Left ventricle myocardium inferior (tissue), 1 donor: ENCODE results near the gene SCG5. TPM values are rescaled to one million over a fixed set of nuclear protein-coding genes. Genes with fewer than 3 reads are reported as not detected.

Source experiments
- DNase-seq: peaks from one replicate; pipeline ENCODE4 v3.0.0-alpha.2; 2020
- H3K27ac ChIP-seq: fragments of 200-600 bp; replicated peaks from 2 replicates; pipeline ENCODE4 v1.8.0; 2021
- H3K27me3 ChIP-seq: fragments of 200-600 bp; 2 replicates; pipeline ENCODE4 v1.8.0; 2021; ENCODE audit warnings: low read depth
- H3K36me3 ChIP-seq: fragments of 200-600 bp; 2 replicates; pipeline ENCODE4 v1.8.0; 2021
- H3K4me1 ChIP-seq: fragments of 200-600 bp; 2 replicates; pipeline ENCODE4 v1.8.0; 2021
- H3K4me3 ChIP-seq: fragments of 200-600 bp; 2 replicates; pipeline ENCODE4 v1.8.0; 2021; ENCODE audit warnings: mild to moderate bottlenecking, moderate library complexity
- H3K9me3 ChIP-seq: fragments of 200-600 bp; replicated peaks from 2 replicates; pipeline ENCODE4 v1.8.0; 2021
- intact Hi-C: fragments of 100-400 bp; cut with micrococcal nuclease; formaldehyde crosslinking; loops from one replicate; pipeline ENCODE4 v1.11.0; 2022
- total RNA-seq: library from RNA; stranded (reverse); fragmentation: NEBNext Ultra II Directional; extraction: Animal tissue kit (Norgen Biotek cat#: 25700); gene quantifications from one replicate; pipeline ENCODE4 v1.2.1, GENCODE V29; 2021
- TF ChIP-seq, protein P1 (sequence below): fragments of 200-600 bp; IDR thresholded peaks from 2 replicates; pipeline ENCODE4 v1.8.0; 2021; ENCODE audit warnings: antibody characterized with exemption, mild to moderate bottlenecking, borderline replicate concordance
- donor health status: DM: no; HTN: yes; CAD: no; lungs with severe emphysema.

Gene SCG5
- total RNA-seq, 1 donor from 2014 or later = not detected

DNA sequence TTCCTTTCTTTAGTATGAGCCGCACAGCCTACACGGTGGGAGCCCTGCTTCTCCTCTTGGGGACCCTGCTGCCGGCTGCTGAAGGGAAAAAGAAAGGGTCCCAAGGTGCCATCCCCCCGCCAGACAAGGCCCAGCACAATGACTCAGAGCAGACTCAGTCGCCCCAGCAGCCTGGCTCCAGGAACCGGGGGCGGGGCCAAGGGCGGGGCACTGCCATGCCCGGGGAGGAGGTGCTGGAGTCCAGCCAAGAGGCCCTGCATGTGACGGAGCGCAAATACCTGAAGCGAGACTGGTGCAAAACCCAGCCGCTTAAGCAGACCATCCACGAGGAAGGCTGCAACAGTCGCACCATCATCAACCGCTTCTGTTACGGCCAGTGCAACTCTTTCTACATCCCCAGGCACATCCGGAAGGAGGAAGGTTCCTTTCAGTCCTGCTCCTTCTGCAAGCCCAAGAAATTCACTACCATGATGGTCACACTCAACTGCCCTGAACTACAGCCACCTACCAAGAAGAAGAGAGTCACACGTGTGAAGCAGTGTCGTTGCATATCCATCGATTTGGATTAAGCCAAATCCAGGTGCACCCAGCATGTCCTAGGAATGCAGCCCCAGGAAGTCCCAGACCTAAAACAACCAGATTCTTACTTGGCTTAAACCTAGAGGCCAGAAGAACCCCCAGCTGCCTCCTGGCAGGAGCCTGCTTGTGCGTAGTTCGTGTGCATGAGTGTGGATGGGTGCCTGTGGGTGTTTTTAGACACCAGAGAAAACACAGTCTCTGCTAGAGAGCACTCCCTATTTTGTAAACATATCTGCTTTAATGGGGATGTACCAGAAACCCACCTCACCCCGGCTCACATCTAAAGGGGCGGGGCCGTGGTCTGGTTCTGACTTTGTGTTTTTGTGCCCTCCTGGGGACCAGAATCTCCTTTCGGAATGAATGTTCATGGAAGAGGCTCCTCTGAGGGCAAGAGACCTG lies 89.5 kb downstream of the SCG5 start:
- H3K4me1 ChIP-seq = no peaks in the 10 kb centered on the region
- intact Hi-C loops = no loop called here
- TF ChIP-seq, protein P1, sequence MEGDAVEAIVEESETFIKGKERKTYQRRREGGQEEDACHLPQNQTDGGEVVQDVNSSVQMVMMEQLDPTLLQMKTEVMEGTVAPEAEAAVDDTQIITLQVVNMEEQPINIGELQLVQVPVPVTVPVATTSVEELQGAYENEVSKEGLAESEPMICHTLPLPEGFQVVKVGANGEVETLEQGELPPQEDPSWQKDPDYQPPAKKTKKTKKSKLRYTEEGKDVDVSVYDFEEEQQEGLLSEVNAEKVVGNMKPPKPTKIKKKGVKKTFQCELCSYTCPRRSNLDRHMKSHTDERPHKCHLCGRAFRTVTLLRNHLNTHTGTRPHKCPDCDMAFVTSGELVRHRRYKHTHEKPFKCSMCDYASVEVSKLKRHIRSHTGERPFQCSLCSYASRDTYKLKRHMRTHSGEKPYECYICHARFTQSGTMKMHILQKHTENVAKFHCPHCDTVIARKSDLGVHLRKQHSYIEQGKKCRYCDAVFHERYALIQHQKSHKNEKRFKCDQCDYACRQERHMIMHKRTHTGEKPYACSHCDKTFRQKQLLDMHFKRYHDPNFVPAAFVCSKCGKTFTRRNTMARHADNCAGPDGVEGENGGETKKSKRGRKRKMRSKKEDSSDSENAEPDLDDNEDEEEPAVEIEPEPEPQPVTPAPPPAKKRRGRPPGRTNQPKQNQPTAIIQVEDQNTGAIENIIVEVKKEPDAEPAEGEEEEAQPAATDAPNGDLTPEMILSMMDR = no peak
- H3K36me3 ChIP-seq = no peaks in the 10 kb centered on the region
- peaks cover 34% of the 10 kb centered on the region for H3K27me3 ChIP-seq
- H3K27ac ChIP-seq = no peak overlapping the region
- no peak for DNase-seq
- no peak overlapping the region for H3K4me3 ChIP-seq
- peaks cover 16% of the 10 kb centered on the region for H3K9me3 ChIP-seq

DNA sequence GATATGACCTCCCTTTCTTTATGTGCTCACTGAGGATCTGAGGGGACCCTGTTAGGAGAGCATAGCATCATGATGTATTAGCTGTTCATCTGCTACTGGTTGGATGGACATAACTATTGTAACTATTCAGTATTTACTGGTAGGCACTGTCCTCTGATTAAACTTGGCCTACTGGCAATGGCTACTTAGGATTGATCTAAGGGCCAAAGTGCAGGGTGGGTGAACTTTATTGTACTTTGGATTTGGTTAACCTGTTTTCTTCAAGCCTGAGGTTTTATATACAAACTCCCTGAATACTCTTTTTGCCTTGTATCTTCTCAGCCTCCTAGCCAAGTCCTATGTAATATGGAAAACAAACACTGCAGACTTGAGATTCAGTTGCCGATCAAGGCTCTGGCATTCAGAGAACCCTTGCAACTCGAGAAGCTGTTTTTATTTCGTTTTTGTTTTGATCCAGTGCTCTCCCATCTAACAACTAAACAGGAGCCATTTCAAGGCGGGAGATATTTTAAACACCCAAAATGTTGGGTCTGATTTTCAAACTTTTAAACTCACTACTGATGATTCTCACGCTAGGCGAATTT lies 91.2 kb downstream of the SCG5 start:
- peaks cover 17% of the 10 kb centered on the region for H3K9me3 ChIP-seq
- no peaks in the 10 kb centered on the region for H3K36me3 ChIP-seq
- H3K27ac ChIP-seq = no peak overlapping the region
- TF ChIP-seq, protein P1 = no peak
- intact Hi-C loops = no loop called here
- no peak for DNase-seq
- H3K4me1 ChIP-seq = no peaks in the 10 kb centered on the region
- peaks cover 40% of the 10 kb centered on the region for H3K27me3 ChIP-seq
- H3K4me3 ChIP-seq = no peak overlapping the region

DNA sequence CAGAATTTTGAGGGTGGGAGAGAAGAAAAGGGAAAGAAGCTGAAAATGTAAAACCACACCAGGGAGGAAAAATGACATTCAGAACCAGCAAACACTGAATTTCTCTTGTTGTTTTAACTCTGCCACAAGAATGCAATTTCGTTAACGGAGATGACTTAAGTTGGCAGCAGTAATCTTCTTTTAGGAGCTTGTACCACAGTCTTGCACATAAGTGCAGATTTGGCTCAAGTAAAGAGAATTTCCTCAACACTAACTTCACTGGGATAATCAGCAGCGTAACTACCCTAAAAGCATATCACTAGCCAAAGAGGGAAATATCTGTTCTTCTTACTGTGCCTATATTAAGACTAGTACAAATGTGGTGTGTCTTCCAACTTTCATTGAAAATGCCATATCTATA lies 91.8 kb downstream of the SCG5 start:
- TF ChIP-seq, protein P1 = no peak
- H3K27ac ChIP-seq = no peak overlapping the region
- no peak overlapping the region for H3K4me3 ChIP-seq
- H3K9me3 ChIP-seq = peaks cover 10% of the 10 kb centered on the region
- intact Hi-C loops = no loop called here
- DNase-seq = no peak
- peaks cover 40% of the 10 kb centered on the region for H3K27me3 ChIP-seq
- H3K4me1 ChIP-seq = no peaks in the 10 kb centered on the region
- H3K36me3 ChIP-seq = no peaks in the 10 kb centered on the region

DNA sequence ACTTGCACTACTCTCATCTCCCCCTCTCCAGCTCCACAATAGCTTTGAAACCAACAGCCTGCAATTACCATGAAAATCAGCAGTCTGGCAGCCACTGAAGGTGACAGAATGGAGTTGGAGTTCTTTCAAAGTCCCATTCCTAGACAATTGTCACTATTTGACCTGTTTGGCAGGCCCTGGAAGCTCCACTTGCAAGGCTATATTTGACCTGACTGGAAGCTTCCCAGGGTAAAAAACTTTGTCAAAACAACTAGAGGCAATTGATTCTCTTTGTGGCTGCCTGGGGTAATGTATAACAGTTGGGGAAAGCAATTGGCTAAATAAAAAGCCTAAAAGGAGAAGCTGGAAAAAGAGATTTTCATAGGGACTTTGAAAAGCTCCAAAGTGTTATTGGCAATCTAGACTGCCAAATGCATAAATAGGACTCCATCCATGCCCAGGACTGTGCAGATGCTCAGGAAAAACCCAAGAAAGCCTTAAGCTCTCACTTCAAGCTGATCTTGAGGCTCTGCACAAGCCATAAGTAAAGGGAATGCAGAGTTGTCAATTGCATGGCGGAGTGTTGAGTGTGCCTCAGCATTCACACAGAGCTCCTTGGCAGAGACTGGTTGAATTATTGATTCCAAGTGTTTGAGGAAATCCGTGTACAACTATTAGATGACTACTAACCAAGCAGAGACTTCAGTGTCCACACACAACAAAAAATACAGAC lies 94.6 kb downstream of the SCG5 start:
- TF ChIP-seq, protein P1 = no peak
- DNase-seq = no peak

DNA sequence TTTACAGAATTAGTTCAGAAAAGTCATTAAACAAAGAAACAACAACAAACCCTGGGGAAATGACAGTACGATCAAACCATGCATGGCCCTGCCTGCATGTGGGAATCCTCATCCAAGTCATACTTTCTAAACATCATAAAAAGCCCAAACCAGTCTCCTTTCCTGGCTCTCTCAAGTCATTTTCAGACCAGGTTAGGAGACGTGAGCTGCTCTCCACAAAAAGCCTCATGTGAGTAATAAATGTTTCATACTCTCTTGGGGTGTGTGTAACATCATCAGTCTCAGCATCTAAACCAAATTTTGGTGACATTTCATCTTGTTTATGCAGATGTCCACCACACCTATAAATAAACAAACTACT lies 95.2 kb downstream of the SCG5 start:
- no peak overlapping the region for H3K27ac ChIP-seq
- peaks cover 17% of the 10 kb centered on the region for H3K27me3 ChIP-seq
- no peak overlapping the region for H3K4me3 ChIP-seq
- no peaks in the 10 kb centered on the region for H3K4me1 ChIP-seq
- intact Hi-C loops = no loop called here
- DNase-seq = no peak
- TF ChIP-seq, protein P1 = no peak
- no peaks in the 10 kb centered on the region for H3K36me3 ChIP-seq
- H3K9me3 ChIP-seq = peaks cover 30% of the 10 kb centered on the region

More for the DNA sequence above, 94.6 kb downstream of the SCG5 start:
- H3K27ac ChIP-seq = no peak overlapping the region
- peaks cover 25% of the 10 kb centered on the region for H3K9me3 ChIP-seq
- no peaks in the 10 kb centered on the region for H3K36me3 ChIP-seq
- peaks cover 21% of the 10 kb centered on the region for H3K27me3 ChIP-seq
- intact Hi-C loops = no loop called here
- H3K4me3 ChIP-seq = no peak overlapping the region
- no peaks in the 10 kb centered on the region for H3K4me1 ChIP-seq
